Measurements from ENCODE around the gene GON4L. TPM values are rescaled to one million over a fixed set of nuclear protein-coding genes. Genes with fewer than 3 reads are reported as not detected.

Gene GON4L
- total and polyA plus RNA-seq, 8 donors = 9.3 to 68.7 (median 39.0) TPM

DNA sequence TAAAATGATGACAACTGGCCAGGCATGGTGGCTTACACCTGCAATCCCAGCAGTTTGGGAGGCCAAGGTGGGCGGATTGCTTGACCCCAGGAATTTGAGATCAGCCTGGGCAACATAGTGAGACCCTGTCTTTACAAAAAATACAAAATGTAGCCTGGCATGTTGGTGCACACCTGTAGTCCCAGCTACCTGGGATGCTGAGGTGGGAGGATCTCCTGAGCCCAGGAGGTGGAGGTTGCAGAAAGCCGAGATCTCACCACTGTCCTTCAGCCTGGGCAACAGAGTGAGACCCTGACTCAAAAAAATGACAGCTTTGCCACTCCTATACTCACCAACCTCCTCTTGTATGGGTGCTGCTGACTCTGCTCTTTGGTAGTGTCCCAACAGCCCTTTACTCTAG lies 20.9 kb upstream of the GON4L start:
- intact Hi-C loops (cut with DNase I; ENCODE audit: low total_unique reads) = no loop called here
- H3K36me3 ChIP-seq = peaks cover 4 to 30% (median 18%) of the 10 kb centered on the region in 4 donors
- 93 to 100% (median 97%) methylated on average over 2 of the region's 2 CpGs for WGBS, 5 donors
- no peak for DNase-seq
- no peak for TF ChIP-seq EP300 (IDR thresholded peaks at IDR 0.05)
- TF ChIP-seq POLR2AphosphoS5 (IDR thresholded peaks at IDR 0.05) = no peak
- TF ChIP-seq, protein P1, sequence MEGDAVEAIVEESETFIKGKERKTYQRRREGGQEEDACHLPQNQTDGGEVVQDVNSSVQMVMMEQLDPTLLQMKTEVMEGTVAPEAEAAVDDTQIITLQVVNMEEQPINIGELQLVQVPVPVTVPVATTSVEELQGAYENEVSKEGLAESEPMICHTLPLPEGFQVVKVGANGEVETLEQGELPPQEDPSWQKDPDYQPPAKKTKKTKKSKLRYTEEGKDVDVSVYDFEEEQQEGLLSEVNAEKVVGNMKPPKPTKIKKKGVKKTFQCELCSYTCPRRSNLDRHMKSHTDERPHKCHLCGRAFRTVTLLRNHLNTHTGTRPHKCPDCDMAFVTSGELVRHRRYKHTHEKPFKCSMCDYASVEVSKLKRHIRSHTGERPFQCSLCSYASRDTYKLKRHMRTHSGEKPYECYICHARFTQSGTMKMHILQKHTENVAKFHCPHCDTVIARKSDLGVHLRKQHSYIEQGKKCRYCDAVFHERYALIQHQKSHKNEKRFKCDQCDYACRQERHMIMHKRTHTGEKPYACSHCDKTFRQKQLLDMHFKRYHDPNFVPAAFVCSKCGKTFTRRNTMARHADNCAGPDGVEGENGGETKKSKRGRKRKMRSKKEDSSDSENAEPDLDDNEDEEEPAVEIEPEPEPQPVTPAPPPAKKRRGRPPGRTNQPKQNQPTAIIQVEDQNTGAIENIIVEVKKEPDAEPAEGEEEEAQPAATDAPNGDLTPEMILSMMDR (IDR thresholded peaks at IDR 0.05) = no peak
- TF ChIP-seq POLR2A (IDR thresholded peaks at IDR 0.05) = no peak
- no peaks in the 10 kb centered on the region for H3K27me3 ChIP-seq
- H3K4me3 ChIP-seq = no peak overlapping the region
- H3K4me1 ChIP-seq = no peaks in the 10 kb centered on the region
- H3K27ac ChIP-seq = no peak overlapping the region
- H3K9me3 ChIP-seq = no peaks in the 10 kb centered on the region

DNA sequence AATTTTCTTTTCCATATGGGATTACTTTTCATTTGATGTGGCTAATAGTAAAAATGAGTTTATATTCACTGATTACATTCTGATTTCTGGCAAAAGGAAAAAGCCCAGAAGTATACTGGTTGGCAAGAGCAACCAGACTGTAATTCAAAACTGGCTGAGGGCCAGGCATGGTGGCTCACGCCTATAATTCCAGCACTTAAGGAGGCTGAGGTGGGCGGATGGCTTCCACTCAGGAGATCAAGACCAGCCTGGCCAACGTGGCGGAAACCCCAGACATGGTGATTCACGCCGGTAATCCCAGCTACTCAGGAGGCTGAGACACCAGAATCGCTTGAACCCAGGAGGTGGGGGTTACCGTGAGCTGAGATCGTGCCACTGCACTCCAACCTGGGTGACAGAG lies 16.8 kb upstream of the GON4L start:
- Histone ChIP-seq H3K4me3 (no peak overlapping the region), H3K4me1 (peaks cover 0 to 7% (median 0%) of the 10 kb centered on the region in 4 donors), H3K36me3 (peaks cover 0 to under 1% (median 0%) of the 10 kb centered on the region in 4 donors), H3K9me3 (no peaks in the 10 kb centered on the region), H3K27ac (no peak overlapping the region), H3K27me3 (no peaks in the 10 kb centered on the region)
- WGBS, 5 donors = 59 to 77% (median 70%) methylated on average over 6 to 9 of the region's 9 CpGs
- peak in 1 of 2 donors; percentile 50 for DNase-seq
- intact Hi-C loops (cut with DNase I; ENCODE audit: low total_unique reads) = no loop called here
- TF ChIP-seq EP300 (IDR thresholded peaks at IDR 0.05) (no peak), POLR2A (IDR thresholded peaks at IDR 0.05) (no peak), POLR2AphosphoS5 (IDR thresholded peaks at IDR 0.05) (no peak)
- TF ChIP-seq, protein P1 (IDR thresholded peaks at IDR 0.05) = no peak

DNA sequence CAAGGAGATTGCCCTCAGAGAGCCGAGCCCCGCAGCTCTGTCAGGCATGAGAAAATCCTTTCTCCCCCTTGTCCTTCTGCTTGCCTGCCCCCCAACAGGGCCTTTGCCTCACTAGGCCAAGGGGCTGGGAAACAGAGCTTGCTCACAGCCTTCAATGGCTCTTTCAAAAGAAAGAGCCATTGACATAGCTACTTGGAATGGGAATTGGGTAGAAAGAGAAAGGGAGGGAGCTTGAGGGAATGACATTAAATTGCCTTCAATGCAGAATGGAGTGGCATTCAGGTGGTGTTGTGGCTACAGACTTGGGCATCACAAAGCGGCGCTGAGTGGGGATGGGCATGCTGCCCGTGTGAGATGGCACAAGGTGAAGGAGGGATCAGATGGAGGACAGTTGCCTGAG lies 15.5 kb upstream of the GON4L start:
- H3K9me3 ChIP-seq = no peaks in the 10 kb centered on the region
- peak in 1 of 2 donors; percentile 38 for DNase-seq
- H3K4me1 ChIP-seq = peaks cover 0 to 7% (median 0%) of the 10 kb centered on the region in 4 donors
- H3K27me3 ChIP-seq = no peaks in the 10 kb centered on the region
- H3K4me3 ChIP-seq = no peak overlapping the region
- intact Hi-C loops (cut with DNase I; ENCODE audit: low total_unique reads) = no loop called here
- no peak overlapping the region for H3K27ac ChIP-seq
- 90 to 97% (median 94%) methylated on average over 5 of the region's 5 CpGs for WGBS, 5 donors
- TF ChIP-seq POLR2AphosphoS5 (IDR thresholded peaks at IDR 0.05) (no peak), POLR2A (IDR thresholded peaks at IDR 0.05) (no peak), EP300 (IDR thresholded peaks at IDR 0.05) (no peak)
- TF ChIP-seq, protein P1 (IDR thresholded peaks at IDR 0.05) = no peak
- peaks cover 0 to 9% (median 1%) of the 10 kb centered on the region in 4 donors for H3K36me3 ChIP-seq

DNA sequence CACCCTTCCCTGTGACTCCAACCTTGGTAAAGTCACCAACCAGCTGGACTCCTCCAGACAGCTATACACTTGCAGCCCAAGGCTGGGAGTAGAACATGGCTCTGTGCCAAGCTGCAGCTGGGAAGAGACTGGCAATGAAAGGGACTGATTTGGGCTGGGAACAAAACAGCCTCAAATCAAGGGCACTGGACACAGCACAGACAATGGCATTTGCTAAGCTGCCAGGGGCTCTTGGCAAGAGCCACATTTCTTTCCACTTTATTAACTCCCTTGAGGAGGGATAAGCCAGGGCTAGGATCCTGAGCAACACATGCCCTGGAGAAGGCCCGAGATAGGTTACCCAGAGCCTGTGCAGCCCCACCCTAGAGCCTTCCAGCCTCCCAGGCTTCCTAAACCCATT lies 14.4 kb upstream of the GON4L start:
- H3K4me3 ChIP-seq = no peak overlapping the region
- H3K27ac ChIP-seq = peak overlapping the region in 2 of 5 donors; percentile 7 to 27
- intact Hi-C loops (cut with DNase I; ENCODE audit: low total_unique reads) = no loop called here
- TF ChIP-seq POLR2AphosphoS5 (IDR thresholded peaks at IDR 0.05) = no peak
- no peak for TF ChIP-seq POLR2A (IDR thresholded peaks at IDR 0.05)
- TF ChIP-seq EP300 (IDR thresholded peaks at IDR 0.05) = no peak
- TF ChIP-seq, protein P1 (IDR thresholded peaks at IDR 0.05) = no peak
- H3K4me1 ChIP-seq = peaks cover 0 to 7% (median 0%) of the 10 kb centered on the region in 4 donors
- DNase-seq = peak; percentile 28 to 74
- no peaks in the 10 kb centered on the region for H3K9me3 ChIP-seq
- H3K36me3 ChIP-seq = peaks cover 0 to 9% (median 1%) of the 10 kb centered on the region in 4 donors
- 63 to 82% (median 70%) methylated on average over 1 of the region's 1 CpG for WGBS, 5 donors
- H3K27me3 ChIP-seq = no peaks in the 10 kb centered on the region
